Aorta (tissue), 5 donors: ENCODE measurements around the gene TRIM44. TPM values are rescaled to one million over a fixed set of nuclear protein-coding genes. Genes with fewer than 3 reads are reported as not detected.
"Not testable (repeated sequence)": the region's sequence is repeated elsewhere in the genome, so short reads cannot be mapped to it uniquely, and the experiment has no call there.

Source experiments
- ATAC-seq: fragments of 200-7000 bp; cut with Tn5 transposase; one replicate; pipeline ENCODE4 v1.9.1; 2022; ENCODE audit warnings: moderate library complexity; ENCODE audit not compliant: low FRiP score
- DNase-seq, 2 donors: peaks; one replicate each; pipeline ENCODE4 v3.0.0-alpha.2; 2020
- H3K27ac ChIP-seq, 2 donors: one replicate each; pipeline ENCODE4 v1.5.1; 2013; ENCODE audit warnings: low read length in 2 of 2, mild to moderate bottlenecking in 2 of 2, moderate library complexity in 2 of 2, control low read depth in 1 of 2, inconsistent platforms in 1 of 2, low read depth in 1 of 2
- H3K27me3 ChIP-seq, 2 donors: one replicate each; pipeline ENCODE4 v1.6.1; 2013; ENCODE audit warnings: control low read depth in 1 of 2, low read length in 1 of 2, mild to moderate bottlenecking in 1 of 2, moderate library complexity in 1 of 2; ENCODE audit not compliant: insufficient read depth in 2 of 2, control insufficient read depth in 1 of 2
- H3K36me3 ChIP-seq, 2 donors: one replicate each; pipeline ENCODE4 v1.6.1; 2013; ENCODE audit warnings: control low read depth in 1 of 2, low read length in 1 of 2, mild to moderate bottlenecking in 1 of 2; ENCODE audit not compliant: insufficient read depth in 2 of 2, control insufficient read depth in 1 of 2
- H3K4me1 ChIP-seq, 2 donors: one replicate each; pipeline ENCODE4 v1.6.1; 2013; ENCODE audit warnings: low read length in 2 of 2, control low read depth in 1 of 2, mild to moderate bottlenecking in 1 of 2, moderate library complexity in 1 of 2; ENCODE audit not compliant: insufficient read depth in 2 of 2, control insufficient read depth in 1 of 2
- H3K4me3 ChIP-seq, 2 donors: one replicate each; pipeline ENCODE4 v1.5.1; 2013; ENCODE audit warnings: low read length in 2 of 2, control low read depth in 1 of 2, mild to moderate bottlenecking in 1 of 2
- H3K9me3 ChIP-seq: one replicate; pipeline ENCODE4 v1.6.1; 2013; ENCODE audit warnings: mild to moderate bottlenecking, low read length; ENCODE audit not compliant: control insufficient read depth
- WGBS, 2 donors: extraction: QIAGEN DNeasy Blood & Tissue Kit; methylation state at CpG; one replicate each; pipeline ENCODE4 v1.1.7; 2013; 5-methylcytosine and 5-hydroxymethylcytosine counted together
- intact Hi-C, 2 donors: fragments of 100-400 bp; cut with DNase I; formaldehyde crosslinking; loops; one replicate each; pipeline versions ENCODE4 v1.14.2 to v1.15.0; 2022
- polyA plus RNA-seq, 2 donors: library from polyadenylated mRNA; stranded (reverse); fragments of 200-250 nt; gene quantifications; one replicate each; pipeline ENCODE4 v1.2.3, GENCODE V29; 2013
- total RNA-seq, 2 donors: library from RNA; stranded (reverse); fragmentation: NEBNext Ultra II Directional; extraction: Animal tissue kit (Norgen Biotek cat#: 25700); gene quantifications; one replicate each; pipeline ENCODE4 v1.2.1, GENCODE V29; 2021
- donor health status: healthy with polysubstance abuse.
- donor health status: Bipolar disorder and iron deficiency.
- donor health status: DM: no; HTN: no; CAD: no.
- donor health status: DM: no; HTN: no; CAD: no.
- donor health status: DM: yes; HTN: yes; CAD: no.

TRIM44 gene
- total and polyA plus RNA-seq, 4 donors: 10.3 to 63.3 (median 33.9) TPM

DNA sequence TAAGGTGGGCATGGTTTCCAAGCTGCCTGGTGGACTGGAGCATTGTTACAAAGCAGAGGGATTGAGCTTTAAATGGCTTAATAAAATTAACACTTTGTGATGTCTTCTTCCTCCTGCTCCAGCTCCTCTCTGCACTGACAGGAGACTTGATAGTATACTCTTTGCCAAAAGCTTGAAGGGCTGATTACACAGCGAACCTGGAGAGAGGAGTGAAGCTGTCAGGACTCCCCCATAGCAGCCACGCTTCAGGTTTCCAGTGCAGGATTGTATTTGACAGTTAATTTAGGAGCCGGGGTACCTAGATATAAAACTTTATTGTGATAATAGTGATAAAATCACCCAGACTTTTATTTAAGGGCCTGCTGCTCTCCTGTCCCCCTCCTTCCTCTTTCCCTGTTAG, 50.0 kb downstream of the TRIM44 start:
- H3K27me3 ChIP-seq: no peaks in the 10 kb centered on the region
- no peak overlapping the region for H3K4me3 ChIP-seq
- ATAC-seq (no peak), DNase-seq (no peak)
- 92 to 97% methylated on average over 3 of the region's 3 CpGs for WGBS, 2 donors
- H3K4me1 ChIP-seq: no peaks in the 10 kb centered on the region
- H3K36me3 ChIP-seq: no peaks in the 10 kb centered on the region
- no peaks in the 10 kb centered on the region for H3K9me3 ChIP-seq
- intact Hi-C loops: no loop called here
- H3K27ac ChIP-seq: no peak overlapping the region

DNA sequence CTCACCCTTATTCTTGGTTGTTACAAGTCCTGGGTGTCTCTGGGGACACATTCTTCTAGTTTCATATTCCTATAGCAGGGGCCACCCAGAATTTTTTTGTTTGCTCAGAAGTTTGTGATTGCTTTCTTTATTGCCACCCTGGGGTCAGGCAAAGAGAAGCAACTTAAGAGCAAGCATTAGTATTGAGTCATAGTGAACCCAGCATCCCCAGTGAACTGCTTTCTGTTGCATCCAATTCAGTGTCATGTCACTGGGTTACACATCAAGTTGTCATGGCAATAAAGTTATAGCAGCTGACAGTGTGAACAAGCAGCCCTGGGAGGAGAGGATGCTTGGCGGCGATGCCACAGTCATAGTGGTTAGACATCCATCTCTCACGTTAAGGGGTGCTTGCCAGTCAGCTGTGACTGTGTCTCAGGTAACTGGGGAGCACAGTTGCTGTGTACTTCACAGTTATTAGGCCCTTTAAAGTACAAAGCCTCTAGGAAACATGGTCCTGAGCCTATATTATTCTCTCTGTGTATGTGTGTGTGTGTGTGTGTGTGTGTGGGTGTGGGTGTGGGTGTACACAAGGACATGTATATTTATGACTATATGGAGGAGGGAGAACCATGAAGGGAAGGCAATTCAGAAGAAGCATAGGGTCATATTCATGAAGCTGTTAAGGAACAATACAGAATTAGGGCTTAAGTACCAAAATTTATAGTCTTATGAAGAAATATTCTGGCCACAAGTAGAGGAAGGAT, 52.5 kb downstream of the TRIM44 start:
- Histone ChIP-seq H3K27me3 (no peaks in the 10 kb centered on the region), H3K9me3 (no peaks in the 10 kb centered on the region), H3K27ac (no peak overlapping the region), H3K4me3 (no peak overlapping the region), H3K36me3 (no peaks in the 10 kb centered on the region), H3K4me1 (no peaks in the 10 kb centered on the region)
- 92 to 93% methylated on average over 3 of the region's 3 CpGs for WGBS, 2 donors
- ATAC-seq: no peak
- intact Hi-C loops: no loop called here
- no peak for DNase-seq

DNA sequence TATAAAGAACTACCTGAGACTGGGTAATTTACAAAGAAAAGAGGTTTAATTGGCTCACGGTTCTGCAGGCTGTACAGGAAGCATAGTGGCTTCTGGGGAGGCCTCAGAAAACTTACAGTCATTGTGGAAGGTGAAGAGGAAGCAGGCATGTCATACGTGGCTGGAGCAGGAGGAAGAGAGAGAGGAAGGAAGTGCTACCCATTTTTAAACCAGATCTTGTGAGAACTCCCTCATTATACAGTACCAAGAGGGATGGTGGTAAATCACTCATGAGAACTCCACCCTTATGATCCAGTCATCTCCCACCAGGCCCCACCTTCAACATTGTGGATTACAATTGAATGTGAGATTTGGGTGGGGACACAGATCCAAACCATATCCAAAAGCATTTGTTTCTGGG, 53.1 kb downstream of the TRIM44 start:
- intact Hi-C loops, H3K36me3 ChIP-seq, ATAC-seq, H3K4me3 ChIP-seq, H3K27ac ChIP-seq, H3K4me1 ChIP-seq, DNase-seq, H3K9me3 ChIP-seq, H3K27me3 ChIP-seq: not testable (repeated sequence)
- 62 to 83% methylated on average over 2 of the region's 2 CpGs for WGBS, 2 donors

DNA sequence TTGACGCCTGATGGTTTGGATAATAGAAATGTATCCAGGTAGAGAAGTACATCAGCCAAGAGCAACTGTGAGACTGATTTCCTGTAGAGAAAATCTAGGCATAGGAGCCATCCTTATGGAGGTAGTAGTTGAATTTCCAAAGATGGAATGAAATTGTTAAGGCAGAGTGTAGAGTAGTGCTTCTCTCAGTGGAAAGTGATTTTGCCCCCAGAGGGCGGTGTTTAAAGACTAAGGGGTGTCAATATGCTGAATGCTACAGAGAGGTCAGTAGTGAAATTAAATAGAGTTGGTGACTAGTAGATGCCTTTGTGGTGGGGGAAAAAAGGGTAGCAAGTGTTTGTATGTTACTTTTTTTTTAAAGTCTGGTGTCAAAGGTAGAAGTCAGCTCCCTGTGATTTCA, 54.5 kb downstream of the TRIM44 start:
- peaks cover 0 to 5% of the 10 kb centered on the region in 2 donors for H3K4me1 ChIP-seq
- no peaks in the 10 kb centered on the region for H3K27me3 ChIP-seq
- ATAC-seq (no peak), DNase-seq (no peak)
- 95 to 100% methylated on average over 2 of the region's 2 CpGs for WGBS, 2 donors
- no peaks in the 10 kb centered on the region for H3K9me3 ChIP-seq
- no peak overlapping the region for H3K4me3 ChIP-seq
- H3K27ac ChIP-seq: no peak overlapping the region
- intact Hi-C loops: no loop called here
- no peaks in the 10 kb centered on the region for H3K36me3 ChIP-seq

DNA sequence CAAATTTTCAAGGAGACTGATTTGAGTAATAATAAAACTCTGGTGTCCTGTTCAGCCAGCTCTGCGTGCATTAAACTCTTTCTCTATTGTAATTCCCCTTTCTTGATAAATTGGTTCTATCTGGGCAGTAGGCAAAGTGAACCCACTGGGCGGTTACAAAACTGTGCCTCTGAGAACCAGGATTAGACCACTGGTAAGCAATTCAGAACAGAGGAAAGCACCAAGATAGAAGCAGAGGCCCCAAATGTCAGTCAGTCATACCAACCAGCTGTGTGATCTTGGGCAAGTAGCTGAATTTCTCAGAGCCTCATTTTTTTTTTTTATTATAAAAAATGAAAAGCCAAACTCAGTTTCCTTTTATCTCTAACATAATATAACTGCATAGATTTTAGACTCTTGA, 54.9 kb downstream of the TRIM44 start:
- intact Hi-C loops: no loop called here
- Histone ChIP-seq H3K36me3 (no peaks in the 10 kb centered on the region), H3K4me1 (peaks cover 0 to 5% of the 10 kb centered on the region in 2 donors), H3K27me3 (no peaks in the 10 kb centered on the region), H3K9me3 (no peaks in the 10 kb centered on the region), H3K27ac (no peak overlapping the region), H3K4me3 (no peak overlapping the region)
- DNase-seq (no peak), ATAC-seq (no peak)
- WGBS, 2 donors: 95 to 98% methylated on average over 2 of the region's 2 CpGs

DNA sequence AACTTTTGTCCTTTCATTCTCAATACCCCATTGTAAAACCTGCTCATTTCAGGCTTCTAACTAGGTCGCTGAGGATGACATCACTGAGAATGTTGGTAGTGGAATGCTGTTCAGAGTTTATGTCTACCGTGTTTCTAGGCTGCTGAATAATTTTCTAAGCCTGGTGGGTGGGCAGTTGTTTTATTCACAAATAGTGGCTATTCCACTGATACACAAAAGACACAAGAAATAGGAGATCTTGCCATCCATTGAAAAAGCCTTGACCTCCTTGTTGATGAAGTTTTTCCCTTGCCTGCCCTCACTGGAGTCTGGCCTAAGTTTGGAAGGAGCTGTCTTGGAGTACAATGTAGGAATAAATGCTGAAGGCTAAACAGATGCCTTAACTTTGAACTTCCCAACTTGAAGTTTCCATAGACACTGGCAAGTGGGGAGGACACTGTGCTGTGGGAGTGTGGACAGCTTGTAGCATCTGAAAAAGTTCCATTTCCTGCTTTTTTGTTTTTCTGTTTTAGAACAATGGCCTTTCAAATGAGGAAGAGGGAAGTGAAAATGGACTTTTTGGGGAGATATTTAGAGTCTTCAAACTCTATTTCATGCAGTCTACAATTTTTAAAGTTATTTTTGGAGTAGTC, 59.2 kb downstream of the TRIM44 start:
- Histone ChIP-seq H3K36me3 (peaks cover 2 to 4% of the 10 kb centered on the region in 2 donors), H3K9me3 (no peaks in the 10 kb centered on the region), H3K27me3 (no peaks in the 10 kb centered on the region), H3K4me3 (no peak overlapping the region), H3K4me1 (peaks cover 0 to 5% of the 10 kb centered on the region in 2 donors), H3K27ac (no peak overlapping the region)
- DNase-seq (no peak), ATAC-seq (no peak)
- 55 to 57% methylated on average over 2 of the region's 2 CpGs for WGBS, 2 donors
- intact Hi-C loops: no loop called here

DNA sequence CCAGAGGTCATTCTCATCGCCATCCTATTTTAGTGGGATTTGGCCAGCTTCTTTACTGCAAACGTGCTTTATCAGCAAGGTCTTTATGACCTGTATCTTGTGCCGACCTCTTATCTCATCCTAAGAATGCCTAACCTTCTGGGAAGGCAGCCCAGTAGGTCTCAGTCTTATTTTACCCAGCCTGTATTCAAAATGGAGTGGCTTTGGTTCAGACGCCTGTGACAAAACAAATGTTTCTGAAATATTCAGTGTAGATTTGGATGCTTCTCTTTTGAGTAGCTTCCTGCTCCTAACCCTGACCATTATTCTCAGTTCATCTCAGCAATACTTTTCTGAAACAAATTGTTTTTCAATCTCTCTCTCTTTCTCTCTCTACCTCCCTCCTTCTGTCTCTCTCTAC, 60.1 kb downstream of the TRIM44 start:
- Histone ChIP-seq H3K4me1 (peaks cover 0 to 5% of the 10 kb centered on the region in 2 donors), H3K36me3 (peaks cover 2 to 4% of the 10 kb centered on the region in 2 donors), H3K27ac (no peak overlapping the region), H3K27me3 (no peaks in the 10 kb centered on the region), H3K9me3 (no peaks in the 10 kb centered on the region), H3K4me3 (no peak overlapping the region)
- intact Hi-C loops: no loop called here
- 37 to 46% methylated on average over 4 of the region's 4 CpGs for WGBS, 2 donors
- DNase-seq (no peak), ATAC-seq (no peak)

DNA sequence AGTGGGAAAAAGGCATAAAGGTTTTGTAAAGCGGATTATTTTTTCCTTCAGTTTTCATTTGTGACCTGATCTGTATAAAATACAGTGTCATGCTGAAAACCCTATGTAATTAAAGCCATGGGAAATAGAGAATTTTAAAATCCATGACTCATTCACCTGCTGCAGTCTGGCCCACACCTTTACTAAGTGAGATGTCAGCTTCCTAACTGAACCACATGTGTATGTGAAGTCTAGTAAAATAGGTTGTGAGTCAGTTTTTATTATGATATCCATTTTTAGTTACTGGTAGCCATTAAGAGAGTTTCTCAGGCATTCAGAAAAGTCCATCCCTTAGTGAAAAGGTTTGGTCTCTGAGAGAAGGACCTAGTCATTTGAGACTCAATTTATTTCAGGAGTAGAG, 60.9 kb downstream of the TRIM44 start:
- peaks cover 0 to 5% of the 10 kb centered on the region in 2 donors for H3K4me1 ChIP-seq
- no peaks in the 10 kb centered on the region for H3K9me3 ChIP-seq
- DNase-seq: no peak
- no peak for ATAC-seq
- 94 to 98% methylated on average over 1 of the region's 1 CpG for WGBS, 2 donors
- H3K27me3 ChIP-seq: no peaks in the 10 kb centered on the region
- peaks cover 2 to 4% of the 10 kb centered on the region in 2 donors for H3K36me3 ChIP-seq
- intact Hi-C loops: no loop called here
- no peak overlapping the region for H3K27ac ChIP-seq
- H3K4me3 ChIP-seq: no peak overlapping the region

DNA sequence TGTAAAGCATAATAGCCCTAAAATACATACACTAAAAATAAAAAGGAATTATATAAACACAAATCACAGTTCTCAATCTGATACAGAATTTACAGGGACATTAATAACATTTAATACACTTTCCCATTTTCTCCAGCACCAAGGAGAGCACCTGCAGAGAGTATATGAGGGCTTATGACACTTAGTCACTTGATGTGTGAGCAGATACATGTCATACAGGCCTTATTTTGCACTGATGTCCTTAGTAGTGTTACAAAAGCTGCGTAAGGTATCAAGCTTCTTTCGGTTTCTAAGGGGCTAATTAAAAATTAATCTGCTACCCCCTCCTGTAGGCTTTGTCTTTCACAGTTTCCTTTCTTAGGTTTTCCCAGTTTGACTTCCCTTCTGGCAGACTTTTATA, 61.3 kb downstream of the TRIM44 start:
- Histone ChIP-seq H3K27ac (no peak overlapping the region), H3K27me3 (no peaks in the 10 kb centered on the region), H3K36me3 (peaks cover 2 to 4% of the 10 kb centered on the region in 2 donors), H3K4me1 (peaks cover 0 to 5% of the 10 kb centered on the region in 2 donors), H3K9me3 (no peaks in the 10 kb centered on the region), H3K4me3 (no peak overlapping the region)
- 85 to 91% methylated on average over 2 of the region's 2 CpGs for WGBS, 2 donors
- ATAC-seq (no peak), DNase-seq (no peak)
- intact Hi-C loops: no loop called here
